NCI-H2107 treated with DMSO at 0.1 percent for 48 hours (cell line): ENCODE measurements around the gene WIZ.

ENCODE experiments used
- DNase-seq: peaks from one replicate; lab custom pipeline; 2025; ENCODE audit not compliant: unreplicated experiment; lab: John Stamatoyannopoulos, UW

Gene WIZ

GRCh38 chr19:15445227-15445605 is 4.5 kb downstream of the WIZ start:
- no peak for DNase-seq

- DNase-seq, result no peak
Measured at GRCh38 chr19:15444505-15445226, 5.1 kb downstream of the WIZ start.

- no peak for DNase-seq
Measured at GRCh38 chr19:15443838-15444237, 5.9 kb downstream of the WIZ start.

GRCh38 chr19:15443325-15443724 is 6.4 kb downstream of the WIZ start:
- DNase-seq, result no peak

- DNase-seq, result no peak
Measured at GRCh38 chr19:15442142-15442920, 7.4 kb downstream of the WIZ start.

- DNase-seq, result no peak
Measured at GRCh38 chr19:15441317-15441716, 8.4 kb downstream of the WIZ start.

- DNase-seq, result no peak
Measured at GRCh38 chr19:15439821-15440641, 9.7 kb downstream of the WIZ start.

GRCh38 chr19:15439078-15439799 is 10.5 kb downstream of the WIZ start:
- no peak for DNase-seq

- no peak for DNase-seq
Measured at GRCh38 chr19:15438577-15438976, 11.2 kb downstream of the WIZ start.

GRCh38 chr19:15438124-15438496 is 11.6 kb downstream of the WIZ start:
- no peak for DNase-seq

GRCh38 chr19:15437355-15438123 is 12.2 kb downstream of the WIZ start:
- no peak for DNase-seq

GRCh38 chr19:15436826-15437110 is 13.0 kb downstream of the WIZ start:
- DNase-seq, result no peak

GRCh38 chr19:15436012-15436825 is 13.5 kb downstream of the WIZ start:
- DNase-seq, result no peak

- DNase-seq, result no peak
Measured at GRCh38 chr19:15433519-15434069, 16.2 kb downstream of the WIZ start.

GRCh38 chr19:15432629-15433518 is 16.9 kb downstream of the WIZ start:
- DNase-seq, result peak; percentile 49

GRCh38 chr19:15432018-15432494 is 17.7 kb downstream of the WIZ start:
- DNase-seq, result no peak

- DNase-seq, result no peak
Measured at GRCh38 chr19:15431396-15432017, 18.2 kb downstream of the WIZ start.
